Transverse colon (tissue), 4 donors: ENCODE measurements around the gene ADPRS.

Experiments
- CTCF ChIP-seq, 5 experiments: fragments of 200-600 bp in 3 of 5; fragments of 450-650 bp in 2 of 5; sonication (generic) in 3 of 5; IDR thresholded peaks; 1 replicate in 2 of 5; 2 replicates in 3 of 5; pipeline ENCODE4 v1.5.1; 2016 to 2017; ENCODE audit warnings: antibody characterized with exemption in 5 of 5, inconsistent platforms in 3 of 5, mild to moderate bottlenecking in 2 of 5, moderate library complexity in 1 of 5
- POLR2A ChIP-seq: fragments of 450-650 bp; IDR thresholded peaks from one replicate; pipeline ENCODE4 v1.6.1; 2016; ENCODE audit warnings: antibody characterized with exemption, mild to moderate bottlenecking, moderate library complexity
- POLR2AphosphoS5 ChIP-seq, 3 donors: sonication (generic); formaldehyde crosslinking; IDR thresholded peaks; one replicate each; pipeline ENCODE4 v1.6.1; 2016; ENCODE audit warnings: antibody characterized with exemption in 3 of 3

GRCh38 chr1:36119456-36119855, 30.8 kb downstream of the ADPRS start:
- TF ChIP-seq POLR2A (no peak), POLR2AphosphoS5 (IDR thresholded peaks at IDR 0.05) (no peak), CTCF (IDR thresholded peaks at IDR 0.05) (no peak)
